Mucosa of gallbladder (tissue), 1 donor: ENCODE measurements around the gene TANK. TPM values are rescaled to one million over a fixed set of nuclear protein-coding genes. Genes with fewer than 3 reads are reported as not detected.

Source experiments
- DNase-seq: peaks from one replicate; pipeline ENCODE4 v3.0.0-alpha.2; 2020; ENCODE audit warnings: low spot score
- total RNA-seq: library from RNA; stranded (reverse); gene quantifications from one replicate; pipeline ENCODE4 v1.2.1, GENCODE V29; 2021
- donor health status: DM: no; HTN: no; CAD: no.

Gene TANK
- total RNA-seq, 1 donor from 2014 or later: 55.0 TPM

DNA sequence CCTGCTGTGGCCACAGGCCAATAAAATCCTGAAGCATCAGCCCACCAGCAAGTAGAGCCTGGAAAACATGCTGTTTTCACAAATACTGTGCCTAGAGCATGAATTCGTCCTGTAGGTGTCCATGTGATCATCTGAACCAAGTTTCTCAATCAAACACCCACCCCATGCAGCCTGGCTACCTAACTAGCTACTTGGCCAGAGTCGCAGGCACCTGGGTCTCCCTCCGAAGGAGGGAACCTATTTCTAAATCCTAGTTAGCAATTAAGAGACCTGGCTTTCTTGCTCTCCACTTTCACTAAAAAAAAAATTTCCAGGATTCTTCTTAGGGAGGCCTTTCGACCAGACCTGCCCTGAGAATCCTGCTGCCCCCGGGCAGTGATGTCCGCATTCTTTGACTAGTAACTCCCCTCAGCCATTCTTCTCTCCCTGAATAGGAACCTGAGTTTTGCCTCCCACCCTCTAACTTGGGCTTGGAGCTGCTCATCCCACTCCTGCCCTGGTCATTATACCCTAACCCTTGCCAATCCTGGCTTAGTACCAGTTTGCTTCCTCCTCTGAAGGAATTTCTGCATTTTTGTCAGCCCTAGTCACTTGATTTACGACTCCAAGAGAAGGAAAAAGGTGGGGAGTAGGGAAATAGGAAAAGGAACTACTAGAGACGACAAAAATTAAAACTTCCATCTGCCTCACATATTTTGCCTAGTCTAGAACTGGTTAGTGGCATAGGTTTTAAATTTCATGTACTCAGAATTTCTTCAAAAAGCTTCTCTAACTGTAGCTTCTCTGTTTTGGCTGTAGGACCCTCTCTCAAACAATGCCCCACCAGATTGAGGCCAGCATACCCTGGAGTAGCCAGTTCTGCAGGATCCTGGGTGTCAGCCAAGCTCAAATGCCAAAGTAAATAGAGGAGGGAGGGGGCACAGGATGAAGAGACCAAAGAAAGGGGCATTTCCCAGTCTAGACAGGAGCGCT, 25.4 kb upstream of the TANK start:
- DNase-seq: peak; percentile 30

DNA sequence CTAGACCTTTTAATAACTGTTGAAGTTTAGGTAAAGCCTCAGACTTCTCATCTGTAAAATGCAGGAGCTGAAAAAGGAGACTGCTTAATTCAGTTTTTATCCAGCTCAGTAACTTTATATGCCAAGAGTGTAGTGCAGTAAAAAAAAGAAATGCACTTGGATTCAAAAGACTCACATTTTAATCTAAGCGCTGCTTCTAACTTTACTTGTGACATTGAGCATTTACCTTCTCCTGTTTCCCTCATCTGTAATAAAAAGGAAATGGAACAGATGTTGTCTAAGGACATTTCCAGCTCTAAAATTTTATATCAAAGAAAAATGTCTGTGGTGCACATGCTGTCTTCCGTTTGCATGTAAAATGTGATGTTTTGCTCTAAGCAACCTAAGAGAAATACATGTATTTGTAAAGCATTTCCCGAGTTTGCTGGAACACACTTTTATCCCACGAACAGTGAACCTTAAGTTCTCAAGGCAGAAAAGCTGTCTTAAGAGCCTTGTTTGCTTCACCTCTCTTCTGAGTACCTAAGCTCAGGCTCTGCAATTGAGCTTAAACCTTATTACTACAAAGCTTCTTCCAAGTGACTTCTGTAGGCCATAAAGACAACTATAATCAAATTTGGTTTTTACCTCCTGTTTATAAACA, 24.2 kb upstream of the TANK start:
- DNase-seq: no peak

DNA sequence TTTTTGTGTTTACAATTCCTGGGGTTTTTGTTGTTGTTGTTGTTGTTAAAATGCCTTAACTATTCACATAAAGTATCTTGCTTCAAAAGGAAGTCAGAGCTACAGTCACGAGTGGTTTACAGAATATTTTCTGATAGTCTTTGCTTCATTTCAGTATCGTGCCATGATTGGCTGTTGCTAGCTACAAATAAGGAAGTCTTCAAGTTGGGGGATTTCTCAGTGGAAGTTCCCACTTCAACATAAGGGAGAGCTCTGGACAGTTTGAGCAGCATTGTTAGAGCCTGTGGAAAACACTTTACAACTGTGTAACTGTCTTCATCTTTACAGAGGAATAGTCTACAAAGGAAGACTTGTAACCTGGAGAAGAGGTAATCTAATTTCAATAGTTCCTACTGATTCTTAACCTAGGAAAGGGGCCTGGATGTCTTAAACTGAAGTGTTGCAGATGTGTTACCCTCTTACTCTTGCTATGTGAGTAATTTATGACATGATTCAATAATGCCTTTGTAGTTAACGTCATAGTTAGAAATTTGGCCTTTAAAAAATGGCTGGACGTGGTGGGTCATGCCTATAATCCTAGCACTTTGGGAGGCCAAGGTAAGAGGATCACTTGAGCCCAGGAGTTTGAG, 23.4 kb upstream of the TANK start:
- DNase-seq: no peak

DNA sequence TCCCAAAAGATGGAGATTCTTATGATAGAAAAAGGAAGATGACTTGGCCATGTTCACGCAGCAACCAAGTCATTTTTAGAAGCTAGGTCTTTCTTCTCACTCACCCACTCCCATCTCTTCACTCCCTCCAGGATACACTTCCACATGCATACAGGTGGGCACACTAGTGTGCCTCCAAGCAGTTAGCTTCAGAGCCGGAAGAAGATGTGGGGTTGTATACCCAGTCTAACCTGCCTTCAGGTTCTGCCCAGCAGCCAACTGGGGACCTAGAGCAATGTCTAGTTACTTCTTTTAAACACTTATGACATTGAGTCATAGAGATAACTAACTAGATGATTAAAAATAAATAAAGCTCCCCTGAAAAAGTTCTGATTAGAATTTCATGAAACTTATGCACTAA, 21.8 kb upstream of the TANK start:
- DNase-seq: no peak

DNA sequence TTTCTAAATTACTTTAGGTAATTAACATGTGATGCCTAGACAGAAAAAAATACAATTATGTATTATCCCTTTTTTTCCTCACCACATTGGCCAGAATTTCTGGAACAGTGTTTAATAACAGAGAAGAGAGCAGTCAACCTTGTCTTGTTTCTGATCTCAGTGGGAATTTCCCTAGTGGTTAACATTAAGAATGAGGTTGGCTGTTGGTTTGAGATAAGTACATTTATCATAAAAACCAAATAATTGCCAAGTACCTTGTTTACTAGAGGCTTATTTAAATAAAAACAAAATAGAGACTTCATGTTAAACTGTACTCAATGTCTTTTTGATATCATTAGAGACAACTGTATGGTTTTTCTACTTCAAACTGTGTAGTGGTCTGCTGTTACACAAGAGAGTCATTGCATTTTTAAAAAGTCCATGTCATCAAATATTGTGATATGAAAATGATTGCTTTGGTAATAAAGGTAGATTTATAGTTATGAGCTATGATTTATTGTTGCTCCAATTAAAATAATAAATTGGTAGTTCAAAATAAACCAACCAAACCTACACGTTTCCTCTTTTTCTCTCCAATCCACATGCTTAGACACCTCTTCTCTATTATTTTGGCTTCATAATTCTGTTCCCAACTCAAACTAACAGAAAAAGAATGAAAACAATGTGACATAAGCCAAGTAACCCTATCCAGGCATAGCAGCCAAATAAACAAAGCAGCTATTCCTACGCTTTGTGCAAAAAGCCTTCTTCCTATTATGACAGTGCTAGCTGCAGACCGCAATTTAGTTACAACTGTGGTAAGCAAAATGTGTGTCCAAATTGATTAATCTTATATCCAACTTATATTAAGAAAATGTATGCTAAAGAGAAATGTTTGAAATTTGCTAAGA, 20.9 kb upstream of the TANK start:
- no peak for DNase-seq

DNA sequence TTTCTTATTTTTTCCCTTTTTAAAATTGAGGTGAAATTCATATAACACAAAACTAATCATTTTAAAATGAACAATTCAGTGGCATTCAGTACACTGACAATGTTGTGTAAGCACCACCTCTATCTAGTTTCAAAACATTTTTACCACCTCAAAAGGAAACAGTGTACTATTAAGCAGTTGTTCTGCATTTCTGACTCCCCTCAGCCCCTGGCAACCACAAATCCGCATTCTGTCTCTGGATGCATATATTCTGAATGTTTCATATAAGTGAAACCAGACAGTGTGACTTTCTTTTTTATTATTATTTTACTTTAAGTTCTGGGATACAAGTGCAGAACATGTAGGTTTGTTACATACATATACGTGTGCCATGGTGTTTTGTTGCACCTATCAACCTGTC, 19.2 kb upstream of the TANK start:
- DNase-seq: no peak

DNA sequence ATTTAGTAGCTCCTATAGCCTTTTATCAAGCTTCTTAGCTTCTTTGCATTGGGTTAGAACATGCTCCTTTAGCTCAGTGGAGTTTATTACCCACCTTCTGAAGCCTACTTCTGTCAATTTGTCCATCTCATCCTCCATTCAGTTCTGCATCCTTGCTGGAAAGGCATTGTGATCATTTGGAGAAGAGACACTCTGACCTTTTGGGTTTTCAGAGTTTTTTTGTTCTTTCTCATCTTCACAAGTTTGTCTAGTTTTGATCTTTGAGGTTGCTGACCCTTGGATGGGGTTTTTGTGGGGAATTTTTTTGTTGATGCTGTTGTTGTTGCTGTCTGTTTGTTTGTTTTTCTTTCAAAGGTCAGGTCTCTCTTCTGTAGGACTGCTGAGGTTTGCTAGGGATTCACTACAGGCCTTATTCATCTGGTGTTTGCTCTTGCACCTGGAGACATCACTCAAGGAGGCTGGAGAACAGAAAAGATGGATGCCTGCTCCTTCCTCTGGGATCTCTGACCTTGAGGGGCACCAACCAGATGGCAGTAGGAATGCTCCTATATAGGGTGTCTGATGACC, 13.9 kb upstream of the TANK start:
- no peak for DNase-seq

DNA sequence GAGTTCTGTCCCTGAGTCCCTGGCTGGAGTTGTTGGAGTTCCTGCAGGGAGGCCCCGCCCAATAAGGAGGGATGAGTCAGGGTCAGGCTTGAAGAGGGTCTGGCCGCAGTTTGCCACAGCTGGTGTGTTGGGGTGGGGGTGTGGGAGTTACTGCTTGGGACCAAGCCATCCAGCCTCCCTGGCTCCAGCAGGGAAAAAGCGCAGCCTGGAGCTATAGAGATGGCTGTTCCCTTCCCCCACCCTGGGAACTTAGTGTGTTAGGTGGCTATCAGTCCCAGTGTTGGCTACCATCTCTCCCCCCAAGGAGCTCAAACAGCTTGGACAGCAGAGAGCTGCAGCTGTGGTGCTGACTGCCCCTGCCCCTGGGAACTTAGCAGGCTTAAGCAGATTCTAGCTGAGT, 13.2 kb upstream of the TANK start:
- no peak for DNase-seq

DNA sequence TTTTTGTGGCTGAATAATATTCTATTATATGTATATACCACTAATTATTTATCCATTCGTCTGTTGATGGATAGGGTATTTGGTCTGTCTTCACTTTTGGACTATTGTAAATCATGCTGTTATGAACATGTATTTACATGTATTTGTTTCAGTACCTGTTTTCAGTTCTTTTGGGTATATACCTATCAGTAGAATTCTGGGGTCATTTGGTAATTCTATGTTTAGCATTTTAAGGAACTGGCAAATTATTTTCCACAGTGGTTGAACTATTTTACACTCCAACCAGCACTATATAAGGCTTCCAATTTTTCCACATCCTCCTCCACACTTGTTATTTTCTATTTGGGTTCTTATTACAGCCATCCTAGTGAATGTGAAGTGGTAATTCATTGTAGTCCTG, 12.4 kb upstream of the TANK start:
- DNase-seq: no peak

DNA sequence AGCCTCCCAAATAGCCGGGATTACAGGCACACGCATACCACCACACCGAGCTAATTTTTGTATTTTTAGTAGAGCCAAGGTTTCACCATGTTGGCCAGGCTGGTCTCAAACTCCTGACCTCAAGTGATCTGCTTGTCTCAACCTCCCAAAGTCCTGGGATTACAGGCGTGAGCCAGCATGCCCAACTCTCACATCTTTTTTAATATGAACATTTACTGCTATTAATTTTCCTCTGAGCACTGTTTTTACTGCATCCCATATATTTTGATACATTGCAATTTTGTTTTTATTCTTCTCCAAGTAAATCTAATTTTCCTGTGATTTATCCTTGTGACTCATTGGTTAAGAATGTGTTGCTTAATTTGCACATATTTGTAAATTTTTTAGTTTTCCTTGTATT, 9.5 kb upstream of the TANK start:
- DNase-seq: no peak

DNA sequence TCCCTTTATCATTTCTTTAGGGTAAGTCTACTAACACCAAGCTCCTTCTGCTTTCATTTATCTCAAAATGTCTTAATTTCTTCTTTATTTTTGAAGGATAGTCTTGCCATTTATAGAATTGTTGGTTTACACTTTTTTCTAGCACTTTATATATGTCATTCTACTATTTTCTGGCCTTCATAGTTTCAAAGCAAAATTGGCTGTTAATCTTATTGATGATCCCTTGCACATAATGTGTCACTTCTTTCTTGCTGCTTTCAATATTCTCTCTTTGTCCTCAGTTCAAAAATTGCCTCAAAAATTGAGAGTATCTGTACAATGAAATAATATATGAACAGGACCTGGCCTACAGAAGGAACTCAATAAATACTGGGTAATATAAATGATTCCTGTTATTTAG, 7.9 kb upstream of the TANK start:
- DNase-seq: no peak

DNA sequence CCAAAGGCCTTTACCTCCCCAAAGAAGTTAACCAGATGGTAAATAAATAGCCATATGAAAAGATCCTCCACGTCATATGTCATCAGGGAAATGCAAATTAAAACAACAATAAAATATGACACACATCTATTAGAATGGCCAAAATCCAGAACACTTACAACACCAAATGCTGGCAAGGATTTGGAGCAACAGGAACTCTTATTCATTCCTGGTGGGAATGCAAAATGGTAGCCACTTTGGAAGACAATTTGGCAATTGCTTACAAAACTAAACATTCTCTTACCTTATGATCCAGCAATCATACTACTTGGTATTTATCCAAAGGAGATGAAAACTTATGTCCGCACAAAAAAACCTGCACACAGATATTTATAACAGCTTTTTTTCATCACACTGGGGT, 1.3 kb upstream of the TANK start:
- DNase-seq: no peak

DNA sequence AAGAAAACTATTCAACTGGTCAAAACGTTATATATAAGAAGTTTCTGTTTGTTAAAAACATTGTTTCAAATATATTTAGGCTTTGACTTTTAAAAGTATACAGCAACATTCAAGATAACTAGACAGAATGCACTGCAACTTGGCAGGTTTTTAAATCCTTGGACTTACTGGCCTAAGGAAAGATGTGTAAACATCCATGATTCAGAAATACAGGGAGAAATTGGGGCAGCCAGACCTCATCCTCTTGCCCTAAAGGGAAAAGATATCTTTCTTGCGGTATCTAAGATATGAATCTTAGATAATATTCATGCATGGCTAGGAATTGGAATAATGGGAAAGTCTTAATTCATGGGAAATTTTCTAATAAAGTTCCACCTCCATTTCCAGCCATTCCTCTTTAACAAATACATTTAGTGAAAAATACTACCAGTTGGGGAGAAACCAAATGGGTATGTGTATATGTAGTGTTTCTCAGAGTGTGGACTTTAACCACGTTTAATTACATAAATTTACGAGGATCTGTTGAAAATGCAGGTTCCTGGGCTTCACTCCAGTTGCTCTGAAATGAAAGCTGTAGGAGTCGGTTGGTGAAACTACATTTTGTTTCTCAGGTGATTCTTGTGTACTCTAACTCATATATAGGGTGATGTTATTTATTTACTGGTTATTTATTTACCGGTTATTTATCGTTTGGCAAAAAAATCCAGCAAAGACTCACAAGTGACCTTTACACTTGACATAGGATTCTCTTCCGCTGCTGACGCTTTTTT, 587 bp upstream of the TANK start:
- DNase-seq: no peak

DNA sequence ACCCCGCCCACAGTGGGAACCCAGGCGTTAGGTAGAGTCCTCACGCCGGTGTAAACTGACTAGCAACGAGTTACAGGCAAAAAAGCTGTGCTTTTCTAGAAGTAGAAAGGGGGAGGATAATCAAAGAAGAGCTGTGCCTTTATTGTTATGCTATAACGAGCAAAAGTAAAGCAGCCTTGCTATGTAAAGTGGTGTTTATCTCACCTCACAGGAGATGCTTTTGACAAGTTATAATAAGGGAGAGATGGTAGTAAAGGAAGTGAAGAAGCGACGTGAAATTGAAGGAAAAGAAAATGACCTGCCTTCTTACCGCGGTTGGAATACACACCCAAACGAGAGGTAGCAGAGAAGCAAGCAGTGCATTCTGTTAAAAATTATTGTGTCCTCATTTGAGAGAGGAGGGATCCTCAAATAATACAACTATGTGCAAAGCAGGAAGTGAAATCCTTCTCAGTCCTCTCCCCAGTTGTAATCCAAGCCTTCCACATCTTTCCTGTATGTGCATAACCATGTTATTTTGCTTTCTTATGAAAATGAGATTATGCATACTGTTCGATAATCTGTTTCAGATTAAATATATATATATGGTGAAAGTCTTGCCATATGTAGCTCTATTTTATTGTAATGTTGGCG, 962 bp downstream of the TANK start:
- no peak for DNase-seq

DNA sequence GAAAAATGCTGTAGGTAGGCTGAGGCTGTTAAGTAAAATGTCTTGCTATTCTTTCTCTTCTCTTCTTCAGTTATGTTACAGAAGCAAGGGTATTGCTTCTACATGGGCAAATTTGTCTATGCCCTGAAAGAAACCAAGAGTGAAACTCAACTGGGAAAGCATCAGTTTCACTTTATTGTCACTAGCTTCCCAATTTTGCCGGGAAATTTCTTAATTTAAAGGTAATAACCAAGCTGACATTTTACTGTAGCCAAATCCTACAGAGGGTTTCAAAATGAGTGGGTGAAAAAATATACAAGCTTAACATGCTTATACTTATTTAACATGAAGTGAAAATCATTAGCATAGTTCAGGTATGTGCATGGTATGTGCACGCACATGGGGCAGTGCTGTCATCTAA, 3.2 kb downstream of the TANK start:
- no peak for DNase-seq

DNA sequence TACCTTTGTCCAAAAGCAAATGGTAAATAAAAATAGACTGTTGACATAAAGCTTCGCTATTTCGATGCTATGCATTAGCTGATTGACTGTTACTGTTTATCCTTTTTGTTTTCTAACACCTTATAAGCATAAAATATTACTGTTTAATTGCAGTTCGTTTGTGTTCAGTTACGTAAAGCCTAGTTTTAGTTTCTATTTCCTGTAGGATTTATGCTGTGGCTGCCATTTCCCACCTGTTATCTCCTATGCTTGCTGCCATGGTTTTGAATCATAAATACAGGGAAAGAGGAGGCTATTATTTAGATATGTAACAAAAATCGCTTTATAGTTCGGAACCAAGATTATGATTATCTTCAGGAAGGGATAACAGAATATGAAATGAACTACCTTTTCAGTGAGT, 3.9 kb downstream of the TANK start:
- DNase-seq: no peak

DNA sequence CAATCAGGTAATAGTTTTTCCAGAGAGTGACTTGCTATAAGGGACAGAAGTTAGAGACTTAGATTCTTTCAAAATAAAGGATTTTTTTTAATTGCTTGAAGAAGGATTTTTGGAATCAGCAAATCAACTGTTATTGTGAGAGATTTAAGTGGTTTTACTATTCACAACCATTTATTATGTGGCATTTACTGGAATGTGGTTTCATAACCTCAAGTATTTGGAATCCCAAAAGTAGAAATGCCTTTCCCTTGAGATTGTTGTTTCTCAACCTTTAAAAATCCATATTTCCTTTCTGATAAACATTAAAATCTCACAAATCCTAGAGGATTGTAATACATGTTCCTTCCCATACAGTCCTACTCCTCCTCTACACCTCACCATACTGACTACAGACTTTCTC, 5.0 kb downstream of the TANK start:
- no peak for DNase-seq

DNA sequence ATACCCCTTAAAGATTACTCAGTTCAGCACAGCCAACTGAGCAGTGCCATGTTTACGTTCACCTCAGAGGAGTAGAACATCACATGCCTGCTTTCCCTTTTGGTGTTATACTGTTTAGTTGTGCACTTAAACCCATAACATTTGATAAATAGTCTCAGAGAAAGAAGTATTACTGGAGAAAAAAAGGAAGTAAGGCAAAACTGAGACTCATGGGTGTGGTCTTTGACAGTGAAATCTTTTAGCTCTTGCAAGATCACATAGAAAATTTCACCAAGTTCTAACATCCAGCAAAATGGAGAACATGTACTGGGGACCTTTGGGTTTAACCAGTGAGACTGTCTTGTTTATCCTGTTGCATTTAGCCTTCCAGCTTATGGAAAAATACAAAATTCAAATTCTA, 5.6 kb downstream of the TANK start:
- no peak for DNase-seq

DNA sequence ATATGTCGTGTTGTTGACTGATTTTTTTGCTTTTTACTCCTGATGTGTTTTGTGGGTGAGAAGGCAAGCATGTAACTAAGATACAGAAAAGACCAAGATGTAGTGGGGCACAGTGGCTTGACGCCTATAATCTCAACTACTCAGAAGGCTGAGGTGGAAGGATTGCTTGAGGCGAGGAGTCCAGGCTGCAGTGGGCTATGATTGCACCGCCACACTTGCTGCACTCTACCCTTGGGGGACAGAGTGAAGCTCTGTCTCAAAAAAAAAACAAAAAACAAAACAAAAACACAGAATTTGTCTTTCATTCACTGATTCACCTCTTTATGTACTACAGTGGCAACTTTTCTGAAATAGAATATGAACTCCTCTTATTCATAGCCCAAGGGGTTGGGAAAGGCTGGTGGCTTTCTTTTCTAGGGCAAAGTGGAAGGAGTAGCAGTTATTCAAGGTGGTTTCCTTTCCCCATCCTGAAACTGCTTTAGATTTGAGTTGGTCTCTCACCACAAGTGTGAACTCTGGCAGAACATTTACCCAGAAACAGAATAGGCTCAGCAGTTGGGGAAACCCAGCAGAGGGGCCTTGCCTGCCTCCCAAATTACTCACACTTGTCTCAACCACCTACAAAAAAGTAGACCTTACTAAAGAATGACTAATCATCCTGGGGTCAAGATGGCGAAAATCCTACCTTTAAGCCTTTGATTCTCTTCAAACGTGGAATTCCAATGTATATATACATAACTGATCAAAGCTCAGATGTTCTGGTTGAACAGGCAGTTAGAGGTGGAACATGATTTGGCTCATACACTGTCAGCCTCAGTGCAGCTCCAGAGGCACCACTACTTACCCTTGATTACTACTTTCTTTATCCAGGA, 6.5 kb downstream of the TANK start:
- no peak for DNase-seq
